ENCODE measurements around the gene HSPA8.

The HSPA8 gene

GRCh38 chr11:123046473-123047259 lies 15.3 kb downstream of the HSPA8 start:
- DNase-seq = no peak

- DNase-seq = no peak
These were observed 16.8 kb downstream of the HSPA8 start for GRCh38 chr11:123045101-123045500.

GRCh38 chr11:123041185-123041584 lies 20.8 kb downstream of the HSPA8 start:
- DNase-seq = no peak

- DNase-seq = no peak
These were observed 21.9 kb downstream of the HSPA8 start for GRCh38 chr11:123040111-123040432.

- no peak for DNase-seq
These were observed 26.1 kb downstream of the HSPA8 start for GRCh38 chr11:123035831-123036230.

GRCh38 chr11:123034597-123034996 lies 27.3 kb downstream of the HSPA8 start:
- no peak for DNase-seq

- no peak for DNase-seq
These were observed 28.0 kb downstream of the HSPA8 start for GRCh38 chr11:123033895-123034294.

- DNase-seq = no peak
These were observed 31.4 kb downstream of the HSPA8 start for GRCh38 chr11:123030517-123030916.

- DNase-seq = no peak
These were observed 41.0 kb downstream of the HSPA8 start for GRCh38 chr11:123020968-123021367.

- DNase-seq = no peak
These were observed 43.2 kb downstream of the HSPA8 start for GRCh38 chr11:123018702-123019101.

GRCh38 chr11:123011510-123011909 lies 50.4 kb downstream of the HSPA8 start:
- no peak for DNase-seq
